ENCODE results near the gene PLA2G2C.

The PLA2G2C gene

DNA sequence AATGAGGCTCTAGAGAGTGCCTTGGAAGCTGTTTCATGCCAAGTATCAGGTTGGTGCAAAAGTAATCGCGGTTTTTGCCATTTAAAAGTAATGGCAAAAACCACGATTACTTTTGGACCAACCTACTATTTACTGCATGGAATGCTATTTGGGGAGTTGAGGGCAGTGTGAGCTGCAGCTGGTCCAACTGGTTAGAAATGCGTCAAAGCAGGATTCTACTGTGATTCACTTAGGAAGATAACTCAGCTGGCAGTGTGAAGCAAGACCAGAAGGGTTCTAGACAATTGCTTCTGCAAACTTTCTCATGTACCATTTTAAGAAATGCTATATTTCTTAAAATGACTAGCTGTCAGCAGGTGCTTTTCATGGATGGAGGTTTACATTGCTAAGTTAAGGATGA lies 21.2 kb upstream of the PLA2G2C start:
- DNase-seq: no peak

DNA sequence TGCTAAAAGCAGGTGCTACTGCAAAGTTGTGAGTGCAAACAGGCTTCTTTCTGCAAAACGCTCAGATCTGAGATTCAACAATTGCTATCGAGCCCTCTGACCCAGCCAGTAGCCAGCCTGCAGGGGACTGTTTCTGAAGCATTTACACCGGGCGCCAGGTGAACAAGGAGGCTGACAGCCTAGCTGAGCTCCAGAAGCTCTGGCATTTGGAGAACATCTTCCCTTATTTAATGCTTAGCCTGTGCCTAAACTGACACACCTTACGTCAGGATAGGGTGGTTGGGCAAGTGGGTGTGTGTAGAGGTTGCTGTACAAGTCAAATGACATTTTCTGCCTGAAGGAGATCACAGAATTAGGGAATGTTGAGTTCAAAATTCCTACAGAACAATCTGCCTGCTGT lies 15.8 kb upstream of the PLA2G2C start:
- DNase-seq: no peak

DNA sequence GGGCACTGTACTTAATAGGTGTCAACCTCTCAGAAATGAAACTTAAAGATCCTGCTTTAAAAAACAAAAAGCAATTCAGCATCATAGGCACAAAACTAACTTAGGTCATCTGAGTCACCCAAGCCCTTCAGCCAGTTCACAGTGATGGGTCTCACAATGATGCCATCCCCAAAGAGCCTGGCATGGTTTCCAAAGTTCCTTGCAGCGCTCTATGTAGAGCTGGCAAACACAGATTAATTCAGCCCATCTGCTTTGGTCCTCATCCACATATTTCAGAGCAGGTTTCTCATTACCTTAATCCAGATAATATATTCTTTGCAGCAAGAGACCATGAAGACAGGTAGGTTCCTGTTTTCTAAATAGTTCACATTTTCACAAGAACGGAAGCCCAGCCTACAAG lies 14.6 kb upstream of the PLA2G2C start:
- DNase-seq: no peak

DNA sequence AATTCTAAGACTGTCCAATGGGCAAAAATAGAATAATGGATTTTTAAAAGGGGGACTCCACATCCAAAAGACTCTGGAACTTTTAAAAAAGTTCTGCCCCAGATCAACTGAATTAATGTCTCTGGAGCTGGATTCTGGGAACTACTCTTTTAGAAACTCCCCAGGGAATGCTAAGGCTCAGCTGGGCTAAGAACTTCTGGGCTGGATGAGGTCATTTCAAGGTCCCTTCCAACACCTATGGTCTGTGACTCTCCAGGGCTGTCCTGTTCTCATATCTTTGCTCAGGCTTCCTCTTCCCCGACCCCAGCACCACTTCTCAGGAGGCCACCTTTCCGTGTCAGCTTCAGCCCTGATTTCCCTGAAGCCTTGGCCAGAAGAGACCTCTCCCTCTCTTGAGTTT lies 13.5 kb upstream of the PLA2G2C start:
- DNase-seq: no peak

DNA sequence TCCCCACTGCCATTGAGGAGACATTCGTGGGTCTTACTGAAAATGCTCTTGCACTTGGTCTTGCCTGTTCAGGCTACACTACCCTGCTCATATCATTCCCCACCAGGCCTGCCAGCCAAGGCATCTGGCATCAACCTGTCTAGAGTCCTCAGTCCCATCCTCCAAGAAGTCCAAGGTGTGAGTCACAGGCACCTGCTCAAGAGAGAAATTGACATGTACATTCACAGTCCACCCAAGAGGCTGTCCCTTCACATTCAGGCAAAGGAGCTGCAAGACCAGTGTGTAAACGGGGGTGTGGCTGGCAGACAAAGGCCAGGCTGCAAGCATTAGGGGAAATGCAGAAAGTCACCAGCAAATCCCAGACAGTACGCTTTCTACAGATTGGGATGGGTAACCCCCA lies 13.1 kb upstream of the PLA2G2C start:
- no peak for DNase-seq

DNA sequence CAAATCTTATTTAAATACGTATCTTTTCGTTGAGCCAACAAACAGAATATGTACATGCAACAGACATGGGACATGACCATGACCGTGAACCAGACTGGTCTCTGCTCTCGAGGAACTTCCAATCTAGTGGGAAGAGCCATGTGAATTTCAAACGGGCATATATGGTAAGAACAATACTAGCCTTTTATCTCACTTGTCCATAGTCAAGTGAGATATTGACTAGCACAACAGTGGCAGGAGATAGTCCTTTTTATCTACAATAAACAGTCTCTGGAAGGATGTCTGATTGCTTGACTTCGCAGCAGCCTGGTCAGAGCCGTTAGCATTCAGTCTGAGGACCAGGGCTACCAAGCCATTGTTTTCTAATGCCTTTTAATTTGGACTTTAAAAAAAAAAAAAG lies 12.6 kb upstream of the PLA2G2C start:
- DNase-seq: no peak

DNA sequence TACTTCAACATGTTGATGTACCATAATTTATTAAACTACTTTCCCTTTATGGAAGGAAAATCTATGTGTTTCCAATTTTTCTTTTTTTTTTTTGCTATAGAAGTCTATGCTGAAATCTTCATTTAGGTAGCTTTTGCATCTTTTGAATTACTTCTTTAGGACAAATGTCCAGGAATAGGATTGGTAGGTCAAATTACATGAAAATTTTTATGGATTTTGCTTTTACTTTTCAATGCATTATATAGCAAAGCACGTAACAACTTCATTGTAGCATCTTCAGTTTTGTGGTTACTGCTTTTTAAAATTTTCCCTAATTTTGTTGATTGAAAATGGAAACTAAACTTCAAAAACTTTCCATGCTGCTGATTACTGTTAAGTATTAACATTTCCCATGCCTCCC lies 12.0 kb upstream of the PLA2G2C start:
- DNase-seq: no peak

DNA sequence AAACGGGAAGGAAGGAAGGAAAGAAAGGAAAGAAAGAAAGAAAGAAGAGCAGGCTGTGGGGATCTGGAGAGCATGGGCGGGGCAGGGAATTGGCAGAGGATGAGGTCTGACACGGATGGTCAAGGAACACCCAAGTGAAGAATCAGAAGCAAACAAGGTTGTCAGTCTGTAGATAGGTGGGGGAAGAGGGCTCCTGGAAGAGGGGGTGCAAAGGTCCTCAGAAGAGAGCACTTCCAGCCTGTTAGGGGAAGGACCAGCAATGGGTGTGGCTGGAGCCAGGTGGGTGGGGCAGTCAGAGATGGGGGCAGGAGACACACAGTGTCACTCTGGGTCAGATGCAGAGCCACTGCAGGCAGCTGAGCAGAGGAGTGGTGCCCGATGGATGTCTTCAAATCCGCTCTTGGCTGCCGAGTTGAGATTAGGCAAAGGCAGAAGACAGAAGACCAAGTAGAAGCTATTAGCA lies 11.0 kb upstream of the PLA2G2C start:
- no peak for DNase-seq

DNA sequence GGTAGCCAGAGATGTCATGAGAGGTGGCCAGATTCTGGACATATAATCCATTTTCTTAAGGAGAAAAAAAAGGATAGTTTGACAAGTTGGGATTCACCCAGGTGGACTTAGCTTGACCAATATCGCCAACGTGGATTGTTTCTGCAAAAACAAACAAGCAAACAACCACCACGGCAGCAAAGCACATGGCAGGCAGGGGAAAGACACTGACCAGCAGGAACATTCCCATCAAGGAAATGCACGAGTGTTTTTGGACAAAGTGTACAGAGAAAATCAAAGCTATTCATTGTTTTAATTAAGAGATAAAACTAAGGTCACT lies 9.1 kb upstream of the PLA2G2C start:
- no peak for DNase-seq

DNA sequence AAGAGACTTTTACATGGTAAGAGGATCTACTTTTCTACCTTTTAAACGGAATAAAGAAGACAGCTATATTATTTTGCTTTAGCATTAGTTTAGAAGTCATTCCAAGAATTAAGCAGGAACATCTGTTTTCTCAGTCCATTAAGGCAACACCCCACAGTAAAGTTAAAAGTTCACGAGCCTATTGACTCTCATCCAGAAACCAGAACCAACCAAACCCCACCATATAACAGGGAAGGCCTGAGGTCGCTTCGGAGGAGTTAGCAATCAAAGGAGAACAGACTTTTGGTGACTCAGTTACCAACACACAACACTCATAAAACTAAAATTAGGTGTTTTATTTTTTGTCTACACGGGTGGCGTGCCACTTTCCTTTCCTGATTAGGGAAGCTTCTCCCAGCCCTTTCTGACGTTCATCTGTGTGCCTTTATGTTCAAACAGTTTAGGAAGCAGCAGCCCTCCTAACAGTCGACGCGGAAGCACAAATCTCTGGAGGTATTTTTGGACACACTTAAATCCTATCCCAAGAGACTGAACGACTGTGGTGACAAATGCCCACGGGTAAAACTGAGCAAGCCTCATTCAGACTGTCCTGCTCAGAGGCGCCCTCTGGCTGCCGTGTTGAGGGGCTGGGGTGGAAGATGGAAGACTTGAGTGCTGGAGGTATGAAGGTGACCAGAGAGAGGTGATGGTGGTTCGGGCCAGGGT lies 8.6 kb upstream of the PLA2G2C start:
- peak; percentile 42 to 66 (median 51) for DNase-seq

DNA sequence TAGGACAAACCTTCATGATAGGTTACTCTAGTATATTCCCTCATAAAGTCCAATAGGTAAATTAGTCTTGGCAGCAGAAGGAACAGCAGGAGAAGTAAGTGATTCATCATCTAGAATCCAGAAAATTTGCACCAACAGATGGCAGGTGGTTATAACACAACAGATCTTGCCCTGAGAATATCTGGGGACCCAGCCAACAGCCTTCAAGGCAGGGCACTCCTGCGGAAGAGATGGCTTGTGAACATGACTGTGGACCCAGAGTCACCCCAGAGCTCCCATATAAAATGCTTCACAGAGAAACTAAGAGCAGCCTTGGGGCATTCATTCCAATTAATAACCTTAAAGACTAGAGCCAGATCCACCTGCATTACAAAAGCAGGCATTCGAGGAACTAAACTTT lies 7.9 kb upstream of the PLA2G2C start:
- DNase-seq: no peak

DNA sequence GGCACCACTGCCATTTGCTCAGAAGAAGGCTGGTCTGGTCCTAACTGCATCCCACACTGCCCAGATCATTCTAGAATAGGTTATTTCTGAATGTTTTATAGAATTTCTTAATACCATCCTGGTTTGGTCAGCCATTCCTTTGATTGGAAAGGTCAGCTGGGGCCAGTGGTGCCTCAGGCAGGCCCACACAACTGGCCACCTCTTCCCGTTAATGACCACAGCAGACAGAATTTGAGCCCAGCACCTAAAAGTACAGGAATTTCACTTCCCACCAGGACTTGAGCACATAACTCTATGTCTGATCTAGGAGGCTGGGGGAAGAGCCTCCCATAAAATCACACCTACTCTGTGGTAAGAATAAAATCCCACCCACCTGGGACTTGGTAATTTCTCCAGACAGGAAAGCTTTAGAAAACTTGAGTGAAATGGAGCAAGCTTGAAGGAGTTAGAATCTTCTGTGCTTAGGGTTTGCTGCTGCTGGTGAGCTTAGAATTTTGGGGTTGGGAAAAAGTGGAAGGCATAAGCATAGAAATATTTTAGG lies 6.6 kb upstream of the PLA2G2C start:
- no peak for DNase-seq

DNA sequence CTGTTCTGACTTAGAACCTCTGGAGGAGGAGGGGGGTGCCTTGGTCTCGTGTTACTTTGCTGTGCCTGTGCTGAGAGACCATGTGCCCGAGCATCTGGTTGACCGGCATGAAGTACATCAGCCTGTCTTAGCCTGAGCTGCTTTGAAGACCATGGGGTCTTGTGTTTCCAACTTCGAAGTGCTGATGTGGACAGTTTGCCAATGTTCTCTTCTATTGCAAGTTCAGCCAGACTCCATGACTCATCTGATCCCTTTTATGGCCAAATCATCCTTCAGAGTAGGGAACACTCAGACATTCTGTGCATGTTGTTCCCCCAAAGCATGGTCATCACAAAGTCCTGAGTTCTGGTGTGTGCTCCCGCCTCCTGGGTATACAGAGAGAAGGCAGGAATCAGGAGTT lies 6.0 kb upstream of the PLA2G2C start:
- DNase-seq: no peak

DNA sequence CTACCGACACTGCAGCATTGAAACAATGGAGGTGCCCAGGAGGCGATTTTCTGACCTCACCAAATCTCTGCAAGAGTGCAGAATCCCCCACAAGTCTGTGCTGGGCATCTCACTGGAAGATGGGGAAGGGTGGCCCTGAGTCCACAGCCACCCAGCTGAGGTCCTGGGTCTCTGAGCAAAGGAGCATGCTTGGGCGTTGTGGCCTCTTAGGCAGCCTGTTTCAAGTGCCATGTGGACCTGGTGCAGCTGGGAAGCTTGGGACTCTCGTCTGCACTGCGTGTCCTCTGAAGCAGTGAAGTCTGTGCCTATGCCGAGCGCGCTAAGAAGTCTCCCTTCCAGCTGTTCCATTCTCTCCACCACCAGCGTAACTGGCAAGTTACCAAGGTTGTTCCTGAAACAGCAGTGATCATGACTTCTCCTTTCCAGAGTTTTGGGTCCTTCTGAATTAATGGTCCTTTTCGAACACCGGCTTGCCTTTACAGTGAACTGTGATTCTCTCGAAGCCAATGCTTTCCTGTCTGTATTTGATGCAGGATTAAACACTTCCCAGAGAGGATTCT lies 5.0 kb upstream of the PLA2G2C start:
- DNase-seq: no peak

DNA sequence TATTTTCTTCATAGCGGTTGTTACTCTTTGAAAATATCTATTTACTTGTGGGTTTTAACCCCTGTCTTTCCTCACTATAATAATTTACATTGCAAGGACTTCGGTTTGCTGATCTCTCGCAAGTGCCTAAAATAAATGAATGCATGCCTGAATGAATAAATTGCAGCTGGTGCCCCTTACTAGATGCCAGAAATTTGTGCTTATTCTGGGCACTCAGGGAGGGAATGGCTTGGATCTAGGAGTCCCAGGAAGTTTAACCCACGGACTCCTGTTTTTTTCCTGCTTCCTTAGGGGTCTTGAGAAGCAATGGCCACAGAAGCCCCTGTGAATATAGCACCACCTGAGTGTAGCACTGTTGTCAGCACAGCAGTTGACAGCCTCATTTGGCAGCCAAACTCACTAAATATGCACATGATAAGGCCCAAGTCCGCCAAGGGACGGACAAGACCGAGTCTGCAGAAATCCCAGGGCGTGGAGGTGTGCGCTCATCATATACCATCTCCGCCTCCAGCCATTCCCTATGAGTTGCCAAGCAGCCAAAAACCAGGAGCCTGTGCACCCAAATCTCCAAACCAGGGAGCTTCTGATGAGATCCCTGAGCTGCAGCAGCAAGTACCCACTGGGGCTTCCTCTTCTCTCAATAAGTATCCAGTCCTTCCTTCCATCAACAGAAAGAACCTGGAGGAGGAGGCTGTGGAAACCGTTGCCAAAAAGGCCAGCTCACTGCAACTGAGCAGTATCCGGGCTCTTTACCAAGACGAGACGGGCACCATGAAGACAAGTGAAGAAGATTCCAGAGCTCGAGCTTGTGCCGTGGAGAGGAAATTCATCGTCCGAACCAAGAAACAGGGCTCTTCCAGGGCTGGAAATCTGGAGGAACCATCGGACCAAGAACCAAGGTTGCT lies 4.2 kb upstream of the PLA2G2C start:
- DNase-seq: no peak

DNA sequence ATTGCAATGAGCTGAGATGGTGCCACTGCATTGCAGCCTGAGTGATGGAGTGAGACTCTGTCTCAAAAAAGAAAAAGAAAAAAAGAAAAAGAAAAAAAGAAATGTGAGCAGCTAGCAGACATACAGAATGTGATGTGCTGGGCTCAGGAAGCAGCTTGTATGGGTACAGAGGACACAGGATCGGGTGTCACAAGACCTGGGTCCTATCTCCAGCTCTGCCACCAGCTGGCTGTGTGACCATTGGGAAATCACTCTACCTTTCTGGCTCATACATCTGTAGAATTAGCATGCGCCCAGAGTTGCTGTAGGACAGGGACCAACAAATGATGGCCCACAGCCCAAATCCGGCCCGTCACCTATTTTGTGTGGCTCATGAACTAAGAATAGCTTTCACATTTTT lies 3.3 kb upstream of the PLA2G2C start:
- DNase-seq: no peak

DNA sequence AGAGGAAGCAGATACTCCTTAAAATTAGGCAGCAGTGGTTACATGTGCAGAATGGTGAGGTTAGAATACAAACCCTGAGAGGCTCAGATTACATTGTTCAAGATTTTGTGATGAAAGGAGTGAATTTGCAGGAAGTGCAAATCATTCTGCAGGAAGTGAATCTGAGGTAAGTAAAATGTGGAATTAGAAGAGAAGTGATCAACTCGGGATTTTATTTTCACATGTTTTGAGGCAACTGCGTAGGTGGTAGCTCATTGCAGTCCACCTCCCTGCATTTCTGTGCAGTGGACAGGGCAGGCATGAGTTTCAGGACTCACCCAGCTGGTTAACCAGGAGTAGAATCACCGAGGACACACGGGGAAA lies 2.1 kb upstream of the PLA2G2C start:
- no peak for DNase-seq

DNA sequence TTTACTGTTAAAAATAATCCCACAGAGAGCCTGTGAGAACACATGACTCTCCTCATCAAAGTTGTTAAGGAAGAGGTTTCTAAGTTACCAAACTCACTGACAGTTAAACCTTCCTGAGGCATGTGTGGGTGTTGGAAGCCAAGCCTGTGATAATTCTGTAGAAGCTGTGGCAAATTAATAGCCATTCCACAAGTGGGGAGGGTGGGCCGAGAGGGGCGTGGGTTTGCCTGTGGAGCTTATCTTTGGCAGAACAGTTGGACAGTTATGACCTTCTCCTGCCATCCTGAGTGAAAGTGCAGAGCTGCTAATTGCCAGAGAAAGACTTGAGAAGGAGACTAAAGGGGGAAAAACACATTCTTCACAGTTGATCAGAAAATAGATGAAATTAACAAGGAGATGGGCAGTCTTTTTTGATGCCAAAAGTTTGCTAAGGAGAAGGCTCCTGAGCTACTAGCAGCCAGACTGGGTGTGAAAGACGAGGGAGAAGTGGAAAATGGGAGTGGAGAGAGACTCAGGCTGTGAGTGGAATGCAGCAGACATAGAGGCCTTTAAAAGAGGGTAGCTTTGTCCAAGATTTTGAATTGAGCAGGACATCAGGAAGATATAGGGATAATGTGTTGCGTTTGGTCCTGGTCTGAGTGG lies 1.6 kb upstream of the PLA2G2C start:
- DNase-seq: no peak

DNA sequence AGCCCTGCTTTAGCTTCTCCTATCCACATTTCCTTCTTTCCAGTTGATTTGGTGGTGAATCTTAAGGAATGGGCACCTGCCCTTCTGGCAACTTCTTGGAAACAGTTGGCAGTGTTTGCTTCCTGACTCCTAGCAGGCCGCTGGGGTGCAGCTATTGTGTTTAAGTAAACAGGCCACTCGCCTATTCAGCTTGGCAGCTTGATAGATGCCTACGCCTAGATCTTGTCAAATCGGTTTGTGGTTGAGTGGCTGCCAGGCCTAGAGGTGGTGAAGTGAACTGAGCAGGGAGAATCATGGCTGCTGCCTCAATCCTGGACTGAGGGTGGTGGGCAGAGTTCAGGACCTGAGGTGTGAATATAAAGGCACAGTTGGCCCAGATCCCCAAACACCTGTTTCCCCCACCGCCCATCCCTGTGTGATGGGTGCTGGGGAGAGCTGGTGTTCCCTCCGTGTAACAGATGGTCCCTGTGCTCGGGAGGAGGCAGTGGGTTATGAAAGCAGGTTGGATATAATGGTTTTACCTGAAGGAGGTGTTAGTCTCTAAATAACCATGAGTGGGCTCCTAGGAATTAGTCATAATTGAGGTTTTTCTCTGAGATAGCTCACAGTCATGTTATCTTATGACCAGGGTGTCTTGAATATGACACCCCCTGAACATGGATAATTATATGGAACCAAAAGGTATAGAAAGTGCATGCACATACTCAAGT lies 940 bp upstream of the PLA2G2C start:
- DNase-seq: peak in 2 of 5 experiments; percentile 35 to 75

DNA sequence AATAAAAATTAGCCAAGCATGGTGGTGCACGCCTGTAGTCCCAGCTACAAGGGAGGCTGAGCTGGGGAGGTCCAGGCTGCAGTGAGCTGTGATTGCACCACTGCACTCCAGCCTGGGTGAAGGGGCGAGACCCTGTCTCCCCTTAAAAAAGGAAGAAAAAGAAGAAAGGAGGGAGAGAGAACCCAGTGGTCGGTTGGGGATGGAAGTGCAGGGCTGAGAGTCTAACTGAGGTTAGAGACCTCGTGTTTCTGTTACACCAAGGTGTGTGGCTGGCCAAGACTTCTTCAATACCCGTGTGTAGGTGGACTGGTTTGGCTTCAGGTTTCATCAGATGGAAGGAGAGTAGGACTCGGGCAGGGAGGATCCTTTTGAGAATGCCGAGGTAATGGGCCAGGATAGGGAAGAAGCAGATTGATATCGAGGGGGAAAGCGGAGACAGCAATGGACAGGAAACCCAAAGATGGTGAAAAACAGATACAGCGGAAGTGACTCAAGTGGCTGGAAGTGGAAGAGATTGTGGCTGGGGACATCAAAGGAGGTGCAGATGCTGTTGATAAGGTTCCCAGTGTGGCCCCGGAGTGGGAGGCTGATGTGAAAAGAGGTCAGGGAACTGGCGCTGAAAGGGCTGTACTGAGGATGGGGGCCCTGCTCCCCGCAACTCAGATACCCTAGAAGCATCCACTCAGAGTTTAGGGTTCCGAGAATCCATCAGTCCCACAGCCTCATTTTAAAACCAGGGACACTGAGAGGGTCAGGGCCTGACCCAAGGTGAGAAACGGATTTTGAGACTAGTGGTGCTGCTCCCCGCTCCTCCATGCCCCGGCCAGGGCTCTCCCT lies 1.1 kb downstream of the PLA2G2C start:
- DNase-seq: peak in 4 of 5 experiments; percentile 30 to 80 (median 64)

DNA sequence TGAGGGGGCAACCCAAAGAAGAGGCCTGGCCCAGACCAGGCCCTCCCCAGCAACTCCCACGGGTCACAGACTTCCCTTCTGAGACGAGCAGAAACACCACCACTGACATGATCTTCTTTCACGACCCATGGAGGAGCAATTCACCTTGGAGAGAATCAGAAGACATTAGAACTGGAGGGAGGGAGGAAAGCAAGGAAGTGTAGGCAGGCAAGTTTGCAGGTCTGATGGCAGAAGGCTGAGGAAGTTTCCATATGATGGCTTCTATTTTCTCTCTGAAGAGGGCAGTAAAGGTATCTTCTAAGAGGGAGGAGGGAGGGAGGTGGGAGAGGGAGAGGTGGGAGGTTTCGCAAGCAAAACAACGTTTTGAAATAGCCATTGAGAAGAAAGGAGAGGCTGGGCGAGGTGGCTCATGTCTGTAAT lies 1.8 kb downstream of the PLA2G2C start:
- peak in 1 of 5 experiments; percentile 8 for DNase-seq

Measured in T-helper 2 cell (primary cell).